ENCODE measurements around the gene GALNT2. TPM values are rescaled to one million over a fixed set of nuclear protein-coding genes. Genes with fewer than 3 reads are reported as not detected.

The GALNT2 gene
- total RNA-seq, 4 donors from 2014 or later = 50.7 to 85.0 (median 71.8) TPM

DNA sequence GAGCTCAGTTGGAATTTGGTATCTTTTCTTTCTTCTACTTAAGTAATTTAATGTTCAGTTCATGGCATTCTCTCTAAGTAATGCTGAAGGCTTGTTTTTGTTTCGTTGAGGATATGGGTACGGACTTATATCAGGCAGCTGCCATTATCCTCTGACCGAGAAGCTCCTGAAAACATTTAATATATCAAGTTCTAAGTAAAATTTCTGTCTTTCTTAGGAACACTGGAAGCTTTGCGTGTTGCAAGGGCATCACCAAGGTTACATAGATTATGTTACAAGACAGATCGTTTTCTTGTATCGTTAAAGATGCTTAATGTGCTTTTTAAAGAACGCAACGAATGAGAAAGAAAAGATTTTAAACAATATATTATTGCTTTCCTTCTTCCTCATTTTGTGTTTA is 1.0 kb upstream of the GALNT2 start:
- TF ChIP-seq, protein P1, sequence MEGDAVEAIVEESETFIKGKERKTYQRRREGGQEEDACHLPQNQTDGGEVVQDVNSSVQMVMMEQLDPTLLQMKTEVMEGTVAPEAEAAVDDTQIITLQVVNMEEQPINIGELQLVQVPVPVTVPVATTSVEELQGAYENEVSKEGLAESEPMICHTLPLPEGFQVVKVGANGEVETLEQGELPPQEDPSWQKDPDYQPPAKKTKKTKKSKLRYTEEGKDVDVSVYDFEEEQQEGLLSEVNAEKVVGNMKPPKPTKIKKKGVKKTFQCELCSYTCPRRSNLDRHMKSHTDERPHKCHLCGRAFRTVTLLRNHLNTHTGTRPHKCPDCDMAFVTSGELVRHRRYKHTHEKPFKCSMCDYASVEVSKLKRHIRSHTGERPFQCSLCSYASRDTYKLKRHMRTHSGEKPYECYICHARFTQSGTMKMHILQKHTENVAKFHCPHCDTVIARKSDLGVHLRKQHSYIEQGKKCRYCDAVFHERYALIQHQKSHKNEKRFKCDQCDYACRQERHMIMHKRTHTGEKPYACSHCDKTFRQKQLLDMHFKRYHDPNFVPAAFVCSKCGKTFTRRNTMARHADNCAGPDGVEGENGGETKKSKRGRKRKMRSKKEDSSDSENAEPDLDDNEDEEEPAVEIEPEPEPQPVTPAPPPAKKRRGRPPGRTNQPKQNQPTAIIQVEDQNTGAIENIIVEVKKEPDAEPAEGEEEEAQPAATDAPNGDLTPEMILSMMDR (IDR thresholded peaks at IDR 0.05) = no peak
- no peak for ATAC-seq (ENCODE audit: low FRiP score)
- no peak for DNase-seq (ENCODE audit: low spot score)

DNA sequence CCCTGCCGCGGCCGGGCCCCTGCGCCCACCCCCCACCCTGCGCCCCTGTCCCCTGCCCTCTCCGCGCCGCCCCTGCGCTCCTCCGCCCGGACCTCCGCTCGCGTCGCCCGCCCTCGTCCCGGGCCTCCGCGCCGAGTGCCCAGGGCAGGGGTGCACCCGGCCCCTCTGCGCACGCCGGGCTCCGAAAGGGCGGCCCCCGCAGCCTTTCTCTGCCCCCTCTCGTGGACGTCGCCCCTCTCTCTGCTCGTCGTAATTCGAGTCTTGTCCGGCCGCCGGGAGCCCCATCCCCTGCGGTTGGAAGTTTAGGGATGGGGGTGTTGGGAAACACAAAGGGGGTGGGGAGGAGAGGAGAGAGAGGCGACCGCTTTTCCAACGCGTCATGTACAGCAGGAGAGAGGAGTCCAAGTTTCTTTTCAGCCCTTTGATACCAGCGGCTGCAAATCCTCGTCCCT is 407 bp downstream of the GALNT2 start:
- TF ChIP-seq, protein P1 (IDR thresholded peaks at IDR 0.05) = no peak
- DNase-seq (ENCODE audit: low spot score) (no peak), ATAC-seq (ENCODE audit: low FRiP score) (peak; percentile 49)

DNA sequence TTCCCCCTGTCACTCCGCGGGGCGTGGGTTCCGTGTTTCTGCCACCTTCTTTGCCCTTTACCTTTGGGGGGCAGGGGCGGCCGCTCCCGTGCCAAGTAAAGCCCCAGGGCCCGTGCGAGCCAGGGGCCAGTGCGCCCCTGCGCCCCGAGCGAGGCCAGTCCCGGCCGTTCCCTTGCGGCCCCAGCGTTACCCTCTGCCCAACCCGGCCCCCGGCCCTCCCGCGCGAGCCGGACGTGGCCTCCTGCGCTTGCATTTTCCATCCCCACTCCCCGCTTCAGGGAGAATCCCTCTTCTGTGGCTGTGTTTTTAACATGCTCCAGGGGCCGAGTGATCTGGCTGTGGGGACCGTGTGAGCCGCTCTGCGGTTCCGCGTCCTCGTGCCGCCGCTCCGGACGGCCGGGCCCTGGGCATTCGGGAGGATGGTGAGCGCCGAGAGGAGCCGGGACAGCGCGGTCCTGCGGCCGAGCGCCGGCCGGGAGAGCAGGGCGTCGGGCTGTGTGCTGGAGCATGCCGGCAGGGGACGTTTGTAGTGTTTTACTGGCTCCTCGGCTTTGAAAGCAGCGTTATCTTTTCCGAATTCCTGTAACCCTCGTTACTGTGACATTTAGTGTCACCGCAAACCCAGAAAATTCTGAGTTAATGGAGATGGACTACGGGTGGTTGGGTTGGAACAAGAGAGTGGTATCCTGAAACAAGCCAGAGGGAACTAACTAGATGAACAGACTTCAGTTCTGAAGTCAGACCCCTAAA is 1.0 kb downstream of the GALNT2 start:
- TF ChIP-seq, protein P1 (IDR thresholded peaks at IDR 0.05) = no peak
- ATAC-seq (ENCODE audit: low FRiP score) (no peak), DNase-seq (ENCODE audit: low spot score) (no peak)

DNA sequence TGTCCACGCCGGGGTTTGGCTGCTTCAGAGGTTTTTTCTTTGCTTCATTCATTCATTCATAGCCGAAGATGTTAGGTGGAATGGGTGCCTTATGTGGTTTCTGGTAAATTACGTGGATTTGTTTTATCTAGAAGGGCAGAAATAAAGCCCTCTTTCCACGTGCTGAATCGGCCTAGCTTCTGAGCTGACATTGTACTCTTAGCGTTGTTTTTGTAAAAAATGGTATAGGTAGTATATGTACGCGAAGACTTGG is 1.5 kb downstream of the GALNT2 start:
- ATAC-seq (ENCODE audit: low FRiP score) (no peak), DNase-seq (ENCODE audit: low spot score) (no peak)
- TF ChIP-seq, protein P1 (IDR thresholded peaks at IDR 0.05) = no peak

DNA sequence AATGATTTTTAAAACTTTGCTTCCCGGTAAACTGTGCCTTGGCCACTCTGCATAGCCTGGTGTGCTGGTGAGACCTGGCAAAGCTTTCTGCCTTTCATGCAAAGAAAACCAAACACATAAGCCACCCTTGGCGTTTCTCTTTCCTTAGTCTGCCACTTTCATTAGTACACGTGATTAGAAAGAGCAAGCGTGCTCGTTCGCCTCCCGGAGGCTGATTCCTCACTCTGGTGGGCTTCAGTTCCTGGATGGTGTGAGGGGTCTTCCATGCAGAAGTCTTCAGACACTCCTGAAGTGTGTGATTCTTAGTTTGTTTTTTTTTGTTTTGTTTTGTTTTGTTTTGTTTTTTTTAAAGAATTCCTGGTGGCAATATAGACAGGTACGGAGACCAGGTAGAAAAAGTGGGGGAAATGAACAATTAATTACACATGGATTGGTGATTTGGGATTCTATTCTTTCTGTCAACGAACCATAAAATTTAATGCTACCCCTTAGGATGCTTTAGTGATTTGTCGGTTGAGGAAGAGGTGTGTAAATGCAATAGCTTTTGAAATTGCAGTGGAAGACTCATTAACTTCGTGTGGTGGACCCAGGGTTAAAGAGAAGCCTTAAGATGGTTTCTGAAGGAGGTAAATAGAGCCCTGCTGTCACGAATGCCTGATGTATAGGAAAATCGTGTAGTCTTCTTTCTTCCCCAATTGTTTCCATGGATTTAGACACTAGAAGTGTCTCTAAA is 2.1 kb downstream of the GALNT2 start:
- TF ChIP-seq, protein P1 (IDR thresholded peaks at IDR 0.05) = no peak
- DNase-seq (ENCODE audit: low spot score) (no peak), ATAC-seq (ENCODE audit: low FRiP score) (no peak)

DNA sequence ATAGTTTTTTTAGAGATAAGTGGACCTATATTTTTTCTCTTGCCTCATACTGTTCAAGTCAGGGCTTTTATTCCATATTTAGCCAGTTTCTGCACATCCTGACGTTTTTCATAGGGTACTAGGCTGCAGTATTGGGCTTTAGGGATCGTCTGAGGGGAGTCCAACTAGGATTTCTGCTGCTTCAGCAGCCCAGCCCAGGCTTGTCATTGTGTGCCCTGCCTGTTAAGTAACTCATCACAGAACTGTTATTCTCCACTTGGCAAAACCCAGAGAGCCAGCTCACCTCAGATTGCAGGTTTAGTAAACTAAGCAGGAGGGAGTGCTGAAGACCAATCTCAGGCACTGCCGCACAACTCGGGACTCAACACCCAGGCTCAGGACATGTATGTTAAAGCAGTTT is 2.8 kb downstream of the GALNT2 start:
- DNase-seq (ENCODE audit: low spot score) = no peak
- ATAC-seq (ENCODE audit: low FRiP score) = no peak
- TF ChIP-seq, protein P1 (IDR thresholded peaks at IDR 0.05) = no peak

Measured in omental fat pad (tissue), 4 donors.